Caco-2 (cell line): ENCODE measurements around the gene SETX. TPM values are rescaled to one million over a fixed set of nuclear protein-coding genes. Genes with fewer than 3 reads are reported as not detected.

Experiments
- BruUV-seq: library from RNA; stranded (reverse); fragments of 400-500 nt; replicated peaks from 2 replicates; lab custom pipeline; 2021; lab: Mats Ljungman, UMichigan
- CTCF ChIA-PET: fragments of 300-600 bp; sonication (Branson Sonifier 250); formaldehyde crosslinking; loops from one replicate; lab custom pipeline; 2022; ENCODE audit warnings: antibody characterized with exemption; lab: Charles Lee
- POLR2A ChIA-PET: fragments of 300-600 bp; sonication (Branson Sonifier 250); formaldehyde crosslinking; loops from one replicate; lab custom pipeline; 2022; ENCODE audit warnings: antibody characterized with exemption; lab: Charles Lee
- DNase-seq, 2 experiments: peaks; one replicate each; pipeline versions ENCODE4 v3.0.0 to v3.0.0-alpha.2; 2020 to 2022
- H3K27me3 ChIP-seq: replicated peaks from 2 replicates; pipeline ENCODE4 v1.6.0; 2011; ENCODE audit warnings: low read length; ENCODE audit not compliant: control insufficient read depth, insufficient read depth
- H3K36me3 ChIP-seq: 2 replicates; pipeline ENCODE4 v1.5.1; 2011; ENCODE audit warnings: low read length; ENCODE audit not compliant: control insufficient read depth, insufficient read depth
- H3K4me1 ChIP-seq: fragments of 250-450 bp; sonication (Bioruptor Pico); 2 replicates; pipeline ENCODE4 v1.5.1; 2020; ENCODE audit warnings: mild to moderate bottlenecking
- H3K4me3 ChIP-seq: 2 replicates; pipeline ENCODE4 v1.5.1; 2011; ENCODE audit warnings: low read depth, mild to moderate bottlenecking, control low read depth, low read length
- H3K9me3 ChIP-seq: fragments of 250-450 bp; sonication (Bioruptor Pico); 2 replicates; pipeline ENCODE4 v1.5.1; 2020; ENCODE audit warnings: mild to moderate bottlenecking, moderate library complexity
- H3K27ac Mint-ChIP-seq: one replicate; pipeline ENCODE4 v1.8.0; 2022; ENCODE audit warnings: mixed read lengths; ENCODE audit not compliant: unreplicated experiment
- H3K27me3 Mint-ChIP-seq: one replicate; pipeline ENCODE4 v1.8.0; 2022; ENCODE audit warnings: mixed read lengths; ENCODE audit not compliant: insufficient read depth, unreplicated experiment
- H3K36me3 Mint-ChIP-seq: one replicate; pipeline ENCODE4 v1.8.0; 2022; ENCODE audit warnings: mild to moderate bottlenecking, mixed read lengths; ENCODE audit not compliant: insufficient read depth, unreplicated experiment
- H3K4me1 Mint-ChIP-seq: one replicate; pipeline ENCODE4 v1.8.0; 2022; ENCODE audit warnings: low read depth, mixed read lengths; ENCODE audit not compliant: unreplicated experiment
- H3K4me3 Mint-ChIP-seq: one replicate; pipeline ENCODE4 v1.8.0; 2022; ENCODE audit warnings: mild to moderate bottlenecking, moderate library complexity, mixed read lengths; ENCODE audit not compliant: unreplicated experiment
- H3K9me3 Mint-ChIP-seq: one replicate; pipeline ENCODE4 v1.8.0; 2022; ENCODE audit warnings: mixed read lengths; ENCODE audit not compliant: unreplicated experiment
- intact Hi-C: fragments of 100-400 bp; cut with micrococcal nuclease; formaldehyde crosslinking; loops from one replicate; pipeline ENCODE4 v1.10.0; 2022; ENCODE audit not compliant: unreplicated experiment
- total RNA-seq: library from RNA; stranded (reverse); gene quantifications from 2 replicates; pipeline ENCODE4 v1.2.3, GENCODE V29; 2022
- TF ChIP-seq, protein P1 (sequence below), 2 experiments: fragments of 200-600 bp in 1 of 2; IDR thresholded peaks; 1 replicate in 1 of 2; 2 replicates in 1 of 2; pipeline versions ENCODE4 v1.5.1 to v1.8.0; 2011 to 2022; ENCODE audit warnings: antibody characterized with exemption in 1 of 2, control low read depth in 1 of 2, inconsistent platforms in 1 of 2, low read depth in 1 of 2, low read length in 1 of 2, mild to moderate bottlenecking in 1 of 2, moderate library complexity in 1 of 2; ENCODE audit not compliant: insufficient read depth in 1 of 2, severe bottlenecking in 1 of 2, unreplicated experiment in 1 of 2

Gene SETX
- total RNA-seq, 1 experiment from 2014 or later = 31.1 TPM

- Mint-ChIP-seq H3K4me3 (no peak overlapping the region), H3K36me3 (no peaks in the 10 kb centered on the region), H3K27ac (no peak overlapping the region), H3K4me1 (peaks cover 5% of the 10 kb centered on the region), H3K27me3 (peaks cover 14% of the 10 kb centered on the region), H3K9me3 (no peaks in the 10 kb centered on the region)
- TF ChIP-seq, protein P1, sequence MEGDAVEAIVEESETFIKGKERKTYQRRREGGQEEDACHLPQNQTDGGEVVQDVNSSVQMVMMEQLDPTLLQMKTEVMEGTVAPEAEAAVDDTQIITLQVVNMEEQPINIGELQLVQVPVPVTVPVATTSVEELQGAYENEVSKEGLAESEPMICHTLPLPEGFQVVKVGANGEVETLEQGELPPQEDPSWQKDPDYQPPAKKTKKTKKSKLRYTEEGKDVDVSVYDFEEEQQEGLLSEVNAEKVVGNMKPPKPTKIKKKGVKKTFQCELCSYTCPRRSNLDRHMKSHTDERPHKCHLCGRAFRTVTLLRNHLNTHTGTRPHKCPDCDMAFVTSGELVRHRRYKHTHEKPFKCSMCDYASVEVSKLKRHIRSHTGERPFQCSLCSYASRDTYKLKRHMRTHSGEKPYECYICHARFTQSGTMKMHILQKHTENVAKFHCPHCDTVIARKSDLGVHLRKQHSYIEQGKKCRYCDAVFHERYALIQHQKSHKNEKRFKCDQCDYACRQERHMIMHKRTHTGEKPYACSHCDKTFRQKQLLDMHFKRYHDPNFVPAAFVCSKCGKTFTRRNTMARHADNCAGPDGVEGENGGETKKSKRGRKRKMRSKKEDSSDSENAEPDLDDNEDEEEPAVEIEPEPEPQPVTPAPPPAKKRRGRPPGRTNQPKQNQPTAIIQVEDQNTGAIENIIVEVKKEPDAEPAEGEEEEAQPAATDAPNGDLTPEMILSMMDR (IDR thresholded peaks at IDR 0.05; ENCODE audit: insufficient read depth in 1 of 2, low read depth in 1 of 2, low read length in 1 of 2, severe bottlenecking in 1 of 2, unreplicated experiment in 1 of 2) = no peak
- ChIA-PET CTCF (interaction anchor here (1.5 to 2.0 kb wide), 2 partner anchors 22 to 67 kb away, joined by 5 to 45 read pairs; no protein-coding TSS in a partner anchor), POLR2A (no interaction called here)
- intact Hi-C loops = no loop called here
- no peaks in the 10 kb centered on the region; the same call in 1 of the 2 replicates for H3K27me3 ChIP-seq
- DNase-seq = no peak
- H3K9me3 ChIP-seq = no peaks in the 10 kb centered on the region
- peaks cover 5% of the 10 kb centered on the region; the same call in 1 of the 2 replicates for H3K4me1 ChIP-seq
- BruUV-seq = no TSS peak
- H3K36me3 ChIP-seq = no peaks in the 10 kb centered on the region
- H3K4me3 ChIP-seq = no peak overlapping the region
These were observed 117.3 kb downstream of the SETX start for GRCh38 chr9:132237481-132237880.

- Histone ChIP-seq H3K27me3 (no peaks in the 10 kb centered on the region; the same call in 1 of the 2 replicates), H3K9me3 (no peaks in the 10 kb centered on the region), H3K4me3 (no peak overlapping the region), H3K4me1 (peaks cover 5% of the 10 kb centered on the region; the same call in 1 of the 2 replicates), H3K36me3 (no peaks in the 10 kb centered on the region)
- no peak overlapping the region for H3K27ac Mint-ChIP-seq
- TF ChIP-seq, protein P1 (IDR thresholded peaks at IDR 0.05; ENCODE audit: insufficient read depth in 1 of 2, low read depth in 1 of 2, low read length in 1 of 2, severe bottlenecking in 1 of 2, unreplicated experiment in 1 of 2) = no peak
- H3K36me3 Mint-ChIP-seq = no peaks in the 10 kb centered on the region
- H3K27me3 Mint-ChIP-seq = peaks cover 14% of the 10 kb centered on the region
- intact Hi-C loops = loop anchor here (1.0 kb wide), 2 partner anchors 66 to 474 kb away; no protein-coding TSS in a partner anchor
- no peak overlapping the region for H3K4me3 Mint-ChIP-seq
- no peaks in the 10 kb centered on the region for H3K9me3 Mint-ChIP-seq
- BruUV-seq = no TSS peak
- ChIA-PET CTCF (interaction anchor here (0.8 to 2.0 kb wide), 17 partner anchors 8 to 478 kb away, joined by 3 to 45 read pairs (median 5); partner anchors contain the start of gene MED27), POLR2A (no interaction called here)
- no peaks in the 10 kb centered on the region for H3K4me1 Mint-ChIP-seq
- no peak for DNase-seq
These were observed 118.0 kb downstream of the SETX start for GRCh38 chr9:132236662-132237311.

DNA sequence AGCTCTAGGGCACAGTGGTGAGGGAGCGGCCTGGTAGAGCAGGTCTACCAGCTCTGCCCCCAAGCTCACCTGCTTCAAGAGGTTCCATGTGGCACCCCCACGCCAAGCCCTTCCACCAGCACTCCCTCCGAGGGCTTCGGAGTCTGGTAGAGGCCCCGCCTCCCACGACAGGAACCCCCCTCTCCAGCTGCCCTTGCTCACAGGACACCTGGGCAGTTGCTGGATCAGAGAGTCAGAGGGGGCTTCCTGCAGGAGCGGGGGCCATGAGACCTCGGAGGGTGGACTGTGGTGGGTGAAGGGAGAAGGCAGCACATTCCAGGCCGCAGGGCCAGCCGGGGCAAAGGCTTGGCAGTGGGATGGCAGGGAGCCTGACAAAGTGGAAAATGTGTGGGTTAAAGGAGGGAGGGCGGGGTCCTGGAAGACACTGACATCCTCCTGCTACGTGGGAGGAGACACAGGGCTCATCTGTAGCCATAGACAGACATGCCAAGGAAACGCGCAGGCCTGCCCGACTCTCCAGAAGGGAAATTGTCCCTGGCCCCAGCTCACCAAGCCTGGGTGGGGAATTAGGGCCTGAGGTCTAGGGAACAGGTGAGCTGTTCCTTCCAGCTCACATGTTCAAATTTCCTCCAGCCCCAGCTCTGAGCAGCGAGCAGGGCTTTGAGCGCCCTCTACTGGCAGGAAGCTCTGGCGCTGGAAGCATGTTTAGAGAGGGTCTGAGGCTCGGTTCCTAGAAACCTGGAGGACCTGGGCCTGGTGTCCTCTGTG lies 118.7 kb downstream of the SETX start:
- H3K27me3 ChIP-seq = no peaks in the 10 kb centered on the region; the same call in 1 of the 2 replicates
- Mint-ChIP-seq H3K4me3 (no peak overlapping the region), H3K27ac (no peak overlapping the region), H3K36me3 (no peaks in the 10 kb centered on the region), H3K4me1 (no peaks in the 10 kb centered on the region), H3K27me3 (peaks cover 11% of the 10 kb centered on the region), H3K9me3 (no peaks in the 10 kb centered on the region)
- no TSS peak for BruUV-seq
- ChIA-PET CTCF (interaction anchor here (0.5 to 2.0 kb wide), 25 partner anchors 9 to 863 kb away, joined by 3 to 45 read pairs (median 4); partner anchors contain the start of gene MED27), POLR2A (interaction anchor here (0.5 kb wide), 1 partner anchor 119 kb away, joined by 3 read pairs; the partner anchor contains the start of gene SETX)
- no peaks in the 10 kb centered on the region for H3K36me3 ChIP-seq
- intact Hi-C loops = loop anchor here (1.0 kb wide), 2 partner anchors 66 to 474 kb away; no protein-coding TSS in a partner anchor
- TF ChIP-seq, protein P1 (IDR thresholded peaks at IDR 0.05; ENCODE audit: insufficient read depth in 1 of 2, low read depth in 1 of 2, low read length in 1 of 2, severe bottlenecking in 1 of 2, unreplicated experiment in 1 of 2) = peak; percentile 81 to 95
- H3K4me1 ChIP-seq = peaks cover 5% of the 10 kb centered on the region; the same call in 1 of the 2 replicates
- H3K4me3 ChIP-seq = no peak overlapping the region
- H3K9me3 ChIP-seq = no peaks in the 10 kb centered on the region
- DNase-seq = peak; percentile 78 to 85
